Skeletal muscle satellite cell (primary cell): ENCODE data around the gene LARP4B.

Experiments
- H3K27me3 ChIP-seq: 2 replicates; pipeline ENCODE4 v1.7.0; 2013; ENCODE audit warnings: low read length; ENCODE audit not compliant: control insufficient read depth, insufficient read depth
- H3K36me3 ChIP-seq: 2 replicates; pipeline ENCODE4 v1.7.0; 2013; ENCODE audit warnings: mild to moderate bottlenecking, control low read depth, low read length; ENCODE audit not compliant: insufficient read depth
- H3K4me1 ChIP-seq: 2 replicates; pipeline ENCODE4 v1.7.0; 2013; ENCODE audit warnings: low read length; ENCODE audit not compliant: control insufficient read depth, insufficient read depth
- H3K4me2 ChIP-seq: 2 replicates; pipeline ENCODE4 v1.7.0; 2013; ENCODE audit warnings: mild to moderate bottlenecking, low read length
- H3K4me3 ChIP-seq: 2 replicates; pipeline ENCODE4 v1.7.0; 2013; ENCODE audit warnings: low read length
- H3K9ac ChIP-seq: 2 replicates; pipeline ENCODE4 v1.7.0; 2013; ENCODE audit warnings: mild to moderate bottlenecking, low read depth, low read length, moderate library complexity
- H3K9me3 ChIP-seq: replicated peaks from 2 replicates; pipeline ENCODE4 v1.7.0; 2013; ENCODE audit warnings: mild to moderate bottlenecking, control low read depth, low read length

Gene LARP4B

GRCh38 chr10:920450-920849 is 11.1 kb downstream of the LARP4B start:
- peaks cover 17% of the 10 kb centered on the region for H3K4me1 ChIP-seq
- H3K36me3 ChIP-seq: peaks cover 11% of the 10 kb centered on the region
- no peaks in the 10 kb centered on the region for H3K27me3 ChIP-seq
- H3K4me2 ChIP-seq: no peak overlapping the region
- no peak overlapping the region for H3K4me3 ChIP-seq
- H3K9me3 ChIP-seq: no peaks in the 10 kb centered on the region
- no peak overlapping the region for H3K9ac ChIP-seq

GRCh38 chr10:919481-919880 is 12.0 kb downstream of the LARP4B start:
- H3K4me3 ChIP-seq: no peak overlapping the region
- no peak overlapping the region for H3K4me2 ChIP-seq
- no peaks in the 10 kb centered on the region for H3K27me3 ChIP-seq
- H3K9me3 ChIP-seq: no peaks in the 10 kb centered on the region
- peaks cover 17% of the 10 kb centered on the region for H3K4me1 ChIP-seq
- no peak overlapping the region for H3K9ac ChIP-seq
- H3K36me3 ChIP-seq: peaks cover 7% of the 10 kb centered on the region

- H3K4me2 ChIP-seq: no peak overlapping the region
- peaks cover 17% of the 10 kb centered on the region for H3K4me1 ChIP-seq
- H3K4me3 ChIP-seq: no peak overlapping the region
- H3K27me3 ChIP-seq: no peaks in the 10 kb centered on the region
- peaks cover 7% of the 10 kb centered on the region for H3K36me3 ChIP-seq
- no peak overlapping the region for H3K9ac ChIP-seq
- H3K9me3 ChIP-seq: no peaks in the 10 kb centered on the region
Measured at GRCh38 chr10:917999-918398, 13.5 kb downstream of the LARP4B start.

- Histone ChIP-seq H3K27me3 (no peaks in the 10 kb centered on the region), H3K4me2 (no peak overlapping the region), H3K36me3 (peaks cover 7% of the 10 kb centered on the region), H3K4me3 (no peak overlapping the region), H3K4me1 (peaks cover 16% of the 10 kb centered on the region), H3K9ac (no peak overlapping the region), H3K9me3 (no peaks in the 10 kb centered on the region)
Measured at GRCh38 chr10:917416-917720, 14.1 kb downstream of the LARP4B start.

- no peak overlapping the region for H3K4me3 ChIP-seq
- no peak overlapping the region for H3K9ac ChIP-seq
- H3K27me3 ChIP-seq: no peaks in the 10 kb centered on the region
- H3K4me1 ChIP-seq: peaks cover 11% of the 10 kb centered on the region
- peaks cover 11% of the 10 kb centered on the region for H3K36me3 ChIP-seq
- H3K4me2 ChIP-seq: no peak overlapping the region
- H3K9me3 ChIP-seq: no peaks in the 10 kb centered on the region
Measured at GRCh38 chr10:916716-917415, 14.6 kb downstream of the LARP4B start.

GRCh38 chr10:909831-910230 is 21.7 kb downstream of the LARP4B start:
- H3K27me3 ChIP-seq: no peaks in the 10 kb centered on the region
- no peak overlapping the region for H3K4me2 ChIP-seq
- H3K9me3 ChIP-seq: no peaks in the 10 kb centered on the region
- no peak overlapping the region for H3K4me3 ChIP-seq
- peaks cover 6% of the 10 kb centered on the region for H3K4me1 ChIP-seq
- H3K9ac ChIP-seq: no peak overlapping the region
- peaks cover 44% of the 10 kb centered on the region for H3K36me3 ChIP-seq

GRCh38 chr10:905972-906371 is 25.5 kb downstream of the LARP4B start:
- Histone ChIP-seq H3K4me3 (no peak overlapping the region), H3K36me3 (peaks cover 30% of the 10 kb centered on the region)

GRCh38 chr10:905503-905902 is 26.0 kb downstream of the LARP4B start:
- Histone ChIP-seq H3K9me3 (no peaks in the 10 kb centered on the region), H3K36me3 (peaks cover 26% of the 10 kb centered on the region), H3K4me2 (peak overlapping the region; percentile 28), H3K4me3 (no peak overlapping the region), H3K4me1 (peaks cover 6% of the 10 kb centered on the region), H3K27me3 (no peaks in the 10 kb centered on the region), H3K9ac (no peak overlapping the region)

More at GRCh38 chr10:905972-906371, 25.5 kb downstream of the LARP4B start:
- no peaks in the 10 kb centered on the region for H3K9me3 ChIP-seq
- H3K27me3 ChIP-seq: no peaks in the 10 kb centered on the region
- no peak overlapping the region for H3K9ac ChIP-seq
- peaks cover 6% of the 10 kb centered on the region for H3K4me1 ChIP-seq
- no peak overlapping the region for H3K4me2 ChIP-seq

GRCh38 chr10:904403-904802 is 27.1 kb downstream of the LARP4B start:
- H3K4me3 ChIP-seq: no peak overlapping the region
- H3K9ac ChIP-seq: no peak overlapping the region
- H3K4me1 ChIP-seq: no peaks in the 10 kb centered on the region
- peaks cover 18% of the 10 kb centered on the region for H3K36me3 ChIP-seq
- H3K4me2 ChIP-seq: no peak overlapping the region
- H3K9me3 ChIP-seq: no peaks in the 10 kb centered on the region
- H3K27me3 ChIP-seq: no peaks in the 10 kb centered on the region

GRCh38 chr10:898141-898540 is 33.4 kb downstream of the LARP4B start:
- Histone ChIP-seq H3K9ac (no peak overlapping the region), H3K4me1 (no peaks in the 10 kb centered on the region), H3K27me3 (no peaks in the 10 kb centered on the region), H3K4me2 (no peak overlapping the region), H3K4me3 (no peak overlapping the region), H3K9me3 (no peaks in the 10 kb centered on the region), H3K36me3 (peaks cover 4% of the 10 kb centered on the region)

- H3K4me2 ChIP-seq: no peak overlapping the region
- no peaks in the 10 kb centered on the region for H3K27me3 ChIP-seq
- H3K4me3 ChIP-seq: no peak overlapping the region
- H3K9ac ChIP-seq: no peak overlapping the region
- no peaks in the 10 kb centered on the region for H3K4me1 ChIP-seq
- H3K9me3 ChIP-seq: no peaks in the 10 kb centered on the region
- H3K36me3 ChIP-seq: peaks cover 4% of the 10 kb centered on the region
Measured at GRCh38 chr10:896982-897381, 34.5 kb downstream of the LARP4B start.

GRCh38 chr10:895324-895723 is 36.2 kb downstream of the LARP4B start:
- no peak overlapping the region for H3K4me2 ChIP-seq
- no peaks in the 10 kb centered on the region for H3K4me1 ChIP-seq
- no peaks in the 10 kb centered on the region for H3K27me3 ChIP-seq
- H3K36me3 ChIP-seq: peaks cover 4% of the 10 kb centered on the region
- no peak overlapping the region for H3K9ac ChIP-seq
- no peaks in the 10 kb centered on the region for H3K9me3 ChIP-seq
- H3K4me3 ChIP-seq: no peak overlapping the region
